Pancreas (tissue), 10 donors: ENCODE data around the gene SNRNP48. TPM values are rescaled to one million over a fixed set of nuclear protein-coding genes. Genes with fewer than 3 reads are reported as not detected.

ENCODE experiments used
- ATAC-seq, 4 donors: fragments of 200-7000 bp; cut with Tn5 transposase; one replicate each; pipeline versions ENCODE4 v1.8.0 to v1.9.1; 2020; ENCODE audit warnings: mild to moderate bottlenecking in 4 of 4, moderate library complexity in 4 of 4
- DNase-seq, 6 donors: peaks; one replicate each; pipeline ENCODE4 v3.0.0-alpha.2; 2020
- FAIRE-seq: peaks from 2 replicates; lab custom pipeline; 2012; peaks lifted over from hg19 to GRCh38; lab: Jason Lieb, UNC
- H3K27ac ChIP-seq, 4 donors: fragments of 200-600 bp; sonication (generic); 1 replicate in 3 of 4; 2 replicates in 1 of 4; pipeline versions ENCODE4 v1.5.0 to v1.8.0; 2020
- H3K27me3 ChIP-seq, 4 donors: fragments of 200-600 bp; one replicate each; pipeline ENCODE4 v1.8.0; 2021
- H3K36me3 ChIP-seq, 3 donors: fragments of 200-600 bp; sonication (generic) in 1 of 3; one replicate each; pipeline versions ENCODE4 v1.5.0 to v1.8.0; 2020 to 2021
- H3K4me1 ChIP-seq, 3 donors: fragments of 200-600 bp; one replicate each; pipeline ENCODE4 v1.8.0; 2021
- H3K4me3 ChIP-seq, 4 donors: fragments of 200-600 bp; sonication (generic) in 2 of 4; one replicate each; pipeline versions ENCODE4 v1.5.0 to v1.8.0; 2020 to 2021
- H3K9me3 ChIP-seq, 4 donors: fragments of 200-600 bp; one replicate each; pipeline ENCODE4 v1.8.0; 2021
- WGBS, 2 donors: extraction: QIAGEN DNeasy Blood & Tissue Kit; methylation state at CpG; one replicate each; pipeline ENCODE4 v1.1.7; 2013; 5-methylcytosine and 5-hydroxymethylcytosine counted together
- intact Hi-C, 3 donors: fragments of 100-400 bp; cut with DNase I; formaldehyde crosslinking; loops; one replicate each; pipeline versions ENCODE4 v1.11.1 to v1.14.2; 2022
- polyA plus RNA-seq, 2 donors: library from polyadenylated mRNA; stranded (reverse); fragments of 200-250 nt; gene quantifications; one replicate each; pipeline ENCODE4 v1.2.3, GENCODE V29; 2013
- total RNA-seq, 6 donors: library from RNA; stranded (reverse); fragmentation: NEBNext Ultra II Directional in 4 of 6; extraction: Animal tissue kit (Norgen Biotek cat#: 25700) in 4 of 6; gene quantifications; one replicate each; pipeline versions ENCODE4 v1.2.1 to v1.2.4, GENCODE V29; 2021 to 2023
- TF ChIP-seq, protein P1 (sequence below), 4 donors: fragments of 200-600 bp; sonication (generic) in 3 of 4; IDR thresholded peaks; one replicate each; pipeline versions ENCODE4 v1.5.0 to v1.8.0; 2021; ENCODE audit warnings: antibody characterized with exemption in 4 of 4
- donor health status: healthy with polysubstance abuse.
- donor health status: DM: no; HTN: no; CAD: no; lungs with moderate emphysema.
- donor health status: DM: no; HTN: no; CAD: no.
- donor health status: control.
- donor health status: control.
- donor health status: Bipolar disorder and iron deficiency.
- donor health status: DM: yes; HTN: yes; CAD: no.
- donor health status: DM: no; HTN: no; CAD: no.
- donor health status: DM: no; HTN: no; CAD: no.
- donor health status: DM: yes; HTN: yes; CAD: no.

Gene SNRNP48
- total and polyA plus RNA-seq, 8 donors: 3.2 to 8.1 (median 4.8) TPM

DNA sequence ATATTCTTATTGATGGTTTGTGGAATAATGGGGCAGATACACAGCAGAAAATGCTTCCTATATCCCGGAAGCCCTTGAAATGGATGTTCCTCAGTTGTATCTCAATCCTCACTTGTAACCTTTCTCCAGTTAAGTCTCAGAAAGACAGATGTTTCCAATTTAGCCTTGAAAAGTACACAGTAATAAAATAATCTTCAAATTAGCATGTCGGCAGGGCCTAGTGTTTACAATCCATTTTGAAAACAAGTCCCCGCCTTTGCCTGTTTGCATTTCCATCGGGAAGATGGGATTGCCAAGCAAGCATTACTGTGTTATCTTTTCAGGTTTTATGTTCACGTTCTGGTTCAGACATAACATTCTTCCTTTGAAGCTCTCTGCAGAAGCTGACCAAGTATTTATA is 41.5 kb downstream of the SNRNP48 start:
- Histone ChIP-seq H3K27ac (no peak overlapping the region), H3K4me3 (no peak overlapping the region), H3K9me3 (no peaks in the 10 kb centered on the region), H3K36me3 (no peaks in the 10 kb centered on the region), H3K27me3 (no peaks in the 10 kb centered on the region), H3K4me1 (no peaks in the 10 kb centered on the region)
- no peak for DNase-seq
- ATAC-seq: no peak
- TF ChIP-seq, protein P1, sequence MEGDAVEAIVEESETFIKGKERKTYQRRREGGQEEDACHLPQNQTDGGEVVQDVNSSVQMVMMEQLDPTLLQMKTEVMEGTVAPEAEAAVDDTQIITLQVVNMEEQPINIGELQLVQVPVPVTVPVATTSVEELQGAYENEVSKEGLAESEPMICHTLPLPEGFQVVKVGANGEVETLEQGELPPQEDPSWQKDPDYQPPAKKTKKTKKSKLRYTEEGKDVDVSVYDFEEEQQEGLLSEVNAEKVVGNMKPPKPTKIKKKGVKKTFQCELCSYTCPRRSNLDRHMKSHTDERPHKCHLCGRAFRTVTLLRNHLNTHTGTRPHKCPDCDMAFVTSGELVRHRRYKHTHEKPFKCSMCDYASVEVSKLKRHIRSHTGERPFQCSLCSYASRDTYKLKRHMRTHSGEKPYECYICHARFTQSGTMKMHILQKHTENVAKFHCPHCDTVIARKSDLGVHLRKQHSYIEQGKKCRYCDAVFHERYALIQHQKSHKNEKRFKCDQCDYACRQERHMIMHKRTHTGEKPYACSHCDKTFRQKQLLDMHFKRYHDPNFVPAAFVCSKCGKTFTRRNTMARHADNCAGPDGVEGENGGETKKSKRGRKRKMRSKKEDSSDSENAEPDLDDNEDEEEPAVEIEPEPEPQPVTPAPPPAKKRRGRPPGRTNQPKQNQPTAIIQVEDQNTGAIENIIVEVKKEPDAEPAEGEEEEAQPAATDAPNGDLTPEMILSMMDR (IDR thresholded peaks at IDR 0.05): no peak
- 44 to 51% methylated on average over 5 of the region's 5 CpGs for WGBS, 2 donors
- intact Hi-C loops: no loop called here
- FAIRE-seq: no peak

DNA sequence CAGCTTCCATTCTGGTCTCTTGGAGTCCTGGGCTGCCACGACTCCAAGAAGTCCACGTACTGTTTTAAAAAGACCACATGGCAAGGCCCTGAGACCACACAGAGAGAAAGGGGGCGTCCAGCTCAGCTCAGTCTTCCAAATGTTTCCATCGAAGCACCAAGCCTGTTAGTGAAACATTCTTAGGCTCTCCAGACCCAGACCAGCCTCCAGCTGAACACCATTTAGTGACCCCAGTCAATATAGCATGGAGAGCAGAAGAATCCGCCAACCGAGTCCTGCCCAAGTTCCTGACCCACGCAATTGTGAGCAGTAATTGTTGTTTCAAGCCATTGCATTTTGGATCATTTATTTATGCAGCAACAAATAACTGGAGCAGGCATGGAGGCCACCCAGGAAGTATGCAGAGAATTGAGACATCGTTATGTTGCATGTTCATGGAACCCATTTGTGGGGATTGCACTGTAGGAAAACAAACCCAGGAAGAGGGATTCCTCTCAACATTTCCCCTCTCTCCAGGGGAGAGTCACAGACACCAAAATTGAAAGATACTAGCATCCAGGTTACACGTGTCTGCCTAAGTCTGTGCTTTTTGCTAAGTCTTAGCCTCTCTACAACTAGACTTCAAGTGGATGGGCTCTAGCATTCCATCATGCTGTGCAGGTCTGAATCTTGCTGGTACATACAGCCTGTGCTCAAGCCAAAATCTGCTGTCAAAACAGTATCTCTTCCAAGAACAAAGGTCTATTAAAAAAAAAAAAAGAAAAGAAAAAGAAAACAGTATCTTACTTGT is 42.7 kb downstream of the SNRNP48 start:
- intact Hi-C loops: no loop called here
- TF ChIP-seq, protein P1 (IDR thresholded peaks at IDR 0.05): no peak
- 82 to 87% methylated on average over 9 of the region's 9 CpGs for WGBS, 2 donors
- Histone ChIP-seq H3K27ac (no peak overlapping the region), H3K4me1 (no peaks in the 10 kb centered on the region), H3K4me3 (no peak overlapping the region), H3K27me3 (no peaks in the 10 kb centered on the region), H3K36me3 (no peaks in the 10 kb centered on the region), H3K9me3 (no peaks in the 10 kb centered on the region)
- DNase-seq: no peak
- no peak for FAIRE-seq
- no peak for ATAC-seq

DNA sequence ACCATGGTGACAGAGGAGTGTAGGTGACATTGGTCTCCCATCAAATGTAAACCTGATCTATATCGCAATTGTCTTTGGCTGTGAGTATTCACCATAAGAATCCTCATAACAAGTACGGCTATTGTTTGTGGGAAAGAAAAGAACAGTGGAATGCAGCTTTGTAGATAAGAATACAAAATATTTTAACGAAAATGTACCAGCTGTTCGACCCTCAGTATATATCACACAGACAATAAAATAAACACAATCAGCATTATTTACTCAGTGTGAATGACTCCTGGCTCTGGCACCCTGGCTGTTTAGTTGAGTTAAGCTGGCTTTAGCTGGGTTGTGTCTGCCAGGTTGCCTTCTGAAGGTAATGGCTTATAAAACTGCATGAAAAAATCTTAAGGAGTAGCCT is 43.4 kb downstream of the SNRNP48 start:
- Histone ChIP-seq H3K27me3 (no peaks in the 10 kb centered on the region), H3K4me3 (no peak overlapping the region), H3K27ac (no peak overlapping the region), H3K4me1 (no peaks in the 10 kb centered on the region), H3K9me3 (no peaks in the 10 kb centered on the region), H3K36me3 (no peaks in the 10 kb centered on the region)
- ATAC-seq: no peak
- DNase-seq: no peak
- WGBS, 2 donors: 20 to 36% methylated on average over 4 of the region's 4 CpGs
- no peak for FAIRE-seq
- TF ChIP-seq, protein P1 (IDR thresholded peaks at IDR 0.05): no peak
- intact Hi-C loops: no loop called here

DNA sequence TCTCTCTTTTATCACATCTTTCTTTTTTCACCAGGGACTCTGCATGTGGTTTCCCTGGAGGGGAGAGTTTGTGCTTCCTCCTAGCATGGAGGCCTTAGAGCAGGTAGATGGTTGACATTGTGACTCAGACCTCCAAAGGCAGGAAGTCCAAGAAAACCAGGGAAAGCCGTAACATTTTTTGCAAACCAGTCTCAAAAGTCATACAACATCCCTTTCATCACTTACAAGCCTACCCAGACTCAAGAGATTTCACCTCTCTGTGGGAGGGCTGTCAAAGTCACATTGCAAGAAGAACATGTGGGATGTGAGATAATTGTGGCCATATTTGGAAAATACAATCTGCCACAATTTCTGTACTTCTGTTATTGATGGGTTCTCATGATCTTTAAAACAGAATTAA is 46.2 kb downstream of the SNRNP48 start:
- TF ChIP-seq, protein P1 (IDR thresholded peaks at IDR 0.05): no peak
- no peak overlapping the region for H3K4me3 ChIP-seq
- WGBS, 2 donors: 90 to 96% methylated on average over 1 of the region's 1 CpG
- no peak for FAIRE-seq
- no peak for DNase-seq
- H3K27ac ChIP-seq: no peak overlapping the region
- intact Hi-C loops: no loop called here
- H3K9me3 ChIP-seq: no peaks in the 10 kb centered on the region
- no peaks in the 10 kb centered on the region for H3K4me1 ChIP-seq
- no peaks in the 10 kb centered on the region for H3K36me3 ChIP-seq
- no peaks in the 10 kb centered on the region for H3K27me3 ChIP-seq
- ATAC-seq: no peak

DNA sequence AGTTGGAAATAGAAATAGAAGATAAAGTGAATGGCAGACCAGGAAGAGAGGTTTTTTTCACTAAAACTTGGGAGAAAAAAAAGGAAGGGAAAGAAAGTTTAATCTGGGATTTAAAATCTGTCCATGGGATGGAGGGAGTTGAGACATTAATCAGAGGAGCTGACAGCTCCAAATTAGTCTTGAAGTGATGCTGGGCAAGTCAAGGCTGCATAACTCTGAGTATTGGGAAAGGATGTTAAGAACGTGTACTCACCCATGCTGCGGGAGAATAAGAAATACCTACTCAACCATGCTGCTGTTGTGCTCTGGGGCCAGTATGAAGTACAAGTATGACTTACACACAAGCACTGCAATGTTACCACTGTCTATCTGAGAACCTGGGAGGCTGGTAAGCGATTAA is 47.5 kb downstream of the SNRNP48 start:
- FAIRE-seq (no peak), ATAC-seq (no peak), DNase-seq (no peak)
- no peaks in the 10 kb centered on the region for H3K36me3 ChIP-seq
- intact Hi-C loops: no loop called here
- no peaks in the 10 kb centered on the region for H3K4me1 ChIP-seq
- 83 to 84% methylated on average over 3 of the region's 3 CpGs for WGBS, 2 donors
- no peak overlapping the region for H3K4me3 ChIP-seq
- H3K27me3 ChIP-seq: no peaks in the 10 kb centered on the region
- TF ChIP-seq, protein P1 (IDR thresholded peaks at IDR 0.05): no peak
- no peak overlapping the region for H3K27ac ChIP-seq
- H3K9me3 ChIP-seq: no peaks in the 10 kb centered on the region
